WTC11 (cell line): Measurements from ENCODE around the gene KNL1.

Source experiments
- AFF4 ChIP-seq: sonication (generic); formaldehyde crosslinking; IDR thresholded peaks from 2 replicates; pipeline ENCODE4 v1.8.1; 2023; ENCODE audit warnings: mild to moderate bottlenecking, missing genetic modification reagents, borderline replicate concordance
- ATF2 ChIP-seq: sonication (generic); formaldehyde crosslinking; IDR thresholded peaks from 2 replicates; pipeline ENCODE4 v1.8.1; 2022; ENCODE audit warnings: low read depth, missing genetic modification reagents, borderline replicate concordance
- E2F5 ChIP-seq: sonication (generic); formaldehyde crosslinking; IDR thresholded peaks from 2 replicates; pipeline ENCODE4 v1.8.1; 2022; ENCODE audit warnings: mild to moderate bottlenecking, moderate library complexity, missing genetic modification reagents
- FOXJ3 ChIP-seq: sonication (generic); formaldehyde crosslinking; IDR thresholded peaks from 2 replicates; pipeline ENCODE4 v1.9.0; 2021; ENCODE audit warnings: missing genetic modification reagents, mild to moderate bottlenecking, borderline replicate concordance
- FOXP1 ChIP-seq: sonication (generic); formaldehyde crosslinking; IDR thresholded peaks from 2 replicates; pipeline ENCODE4 v1.8.0; 2022; ENCODE audit warnings: missing genetic modification reagents, mild to moderate bottlenecking, moderate library complexity, borderline replicate concordance
- NR2C2 ChIP-seq: sonication (generic); formaldehyde crosslinking; IDR thresholded peaks from 2 replicates; pipeline ENCODE4 v1.8.0; 2022; ENCODE audit warnings: mild to moderate bottlenecking, missing genetic modification reagents
- OVOL2 ChIP-seq: fragments of 250-450 bp; sonication (Bioruptor Pico); IDR thresholded peaks from 2 replicates; pipeline ENCODE4 v1.9.0; 2021; ENCODE audit warnings: mild to moderate bottlenecking, borderline replicate concordance
- SMAD3 ChIP-seq: sonication (generic); formaldehyde crosslinking; IDR thresholded peaks from 2 replicates; pipeline ENCODE4 v1.8.0; 2022; ENCODE audit warnings: missing genetic modification reagents, mild to moderate bottlenecking, borderline replicate concordance
- USF2 ChIP-seq: sonication (generic); formaldehyde crosslinking; IDR thresholded peaks from 2 replicates; pipeline ENCODE4 v1.8.1; 2023; ENCODE audit warnings: mild to moderate bottlenecking, missing genetic modification reagents, moderate library complexity
- TF ChIP-seq, protein P1 (sequence below): fragments of 200-600 bp; IDR thresholded peaks from 2 replicates; pipeline ENCODE4 v1.8.0; 2022; ENCODE audit warnings: antibody characterized with exemption
- TF ChIP-seq, protein P2 (sequence below): sonication (generic); formaldehyde crosslinking; IDR thresholded peaks from 2 replicates; pipeline ENCODE4 v1.8.0; 2022; ENCODE audit warnings: mild to moderate bottlenecking, missing genetic modification reagents
- TF ChIP-seq, protein P3 (sequence below): sonication (generic); formaldehyde crosslinking; IDR thresholded peaks from 2 replicates; pipeline ENCODE4 v1.8.0; 2022; ENCODE audit warnings: mild to moderate bottlenecking, missing genetic modification reagents

GRCh38 chr15:40562691-40563090 is 31.4 kb upstream of the KNL1 start:
- TF ChIP-seq, protein P1, sequence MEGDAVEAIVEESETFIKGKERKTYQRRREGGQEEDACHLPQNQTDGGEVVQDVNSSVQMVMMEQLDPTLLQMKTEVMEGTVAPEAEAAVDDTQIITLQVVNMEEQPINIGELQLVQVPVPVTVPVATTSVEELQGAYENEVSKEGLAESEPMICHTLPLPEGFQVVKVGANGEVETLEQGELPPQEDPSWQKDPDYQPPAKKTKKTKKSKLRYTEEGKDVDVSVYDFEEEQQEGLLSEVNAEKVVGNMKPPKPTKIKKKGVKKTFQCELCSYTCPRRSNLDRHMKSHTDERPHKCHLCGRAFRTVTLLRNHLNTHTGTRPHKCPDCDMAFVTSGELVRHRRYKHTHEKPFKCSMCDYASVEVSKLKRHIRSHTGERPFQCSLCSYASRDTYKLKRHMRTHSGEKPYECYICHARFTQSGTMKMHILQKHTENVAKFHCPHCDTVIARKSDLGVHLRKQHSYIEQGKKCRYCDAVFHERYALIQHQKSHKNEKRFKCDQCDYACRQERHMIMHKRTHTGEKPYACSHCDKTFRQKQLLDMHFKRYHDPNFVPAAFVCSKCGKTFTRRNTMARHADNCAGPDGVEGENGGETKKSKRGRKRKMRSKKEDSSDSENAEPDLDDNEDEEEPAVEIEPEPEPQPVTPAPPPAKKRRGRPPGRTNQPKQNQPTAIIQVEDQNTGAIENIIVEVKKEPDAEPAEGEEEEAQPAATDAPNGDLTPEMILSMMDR, result no peak
- TF ChIP-seq, protein P2, sequence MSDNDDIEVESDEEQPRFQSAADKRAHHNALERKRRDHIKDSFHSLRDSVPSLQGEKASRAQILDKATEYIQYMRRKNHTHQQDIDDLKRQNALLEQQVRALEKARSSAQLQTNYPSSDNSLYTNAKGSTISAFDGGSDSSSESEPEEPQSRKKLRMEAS (CRISPR knock-in tag), result no peak
- TF ChIP-seq OVOL2 (CRISPR knock-in tag) (no peak), ATF2 (no peak), FOXP1 (CRISPR knock-in tag) (no peak), FOXJ3 (CRISPR knock-in tag) (no peak), AFF4 (CRISPR knock-in tag) (no peak), NR2C2 (CRISPR knock-in tag) (no peak), E2F5 (no peak), USF2 (CRISPR knock-in tag) (no peak), SMAD3 (CRISPR knock-in tag) (no peak)
- TF ChIP-seq, protein P3, sequence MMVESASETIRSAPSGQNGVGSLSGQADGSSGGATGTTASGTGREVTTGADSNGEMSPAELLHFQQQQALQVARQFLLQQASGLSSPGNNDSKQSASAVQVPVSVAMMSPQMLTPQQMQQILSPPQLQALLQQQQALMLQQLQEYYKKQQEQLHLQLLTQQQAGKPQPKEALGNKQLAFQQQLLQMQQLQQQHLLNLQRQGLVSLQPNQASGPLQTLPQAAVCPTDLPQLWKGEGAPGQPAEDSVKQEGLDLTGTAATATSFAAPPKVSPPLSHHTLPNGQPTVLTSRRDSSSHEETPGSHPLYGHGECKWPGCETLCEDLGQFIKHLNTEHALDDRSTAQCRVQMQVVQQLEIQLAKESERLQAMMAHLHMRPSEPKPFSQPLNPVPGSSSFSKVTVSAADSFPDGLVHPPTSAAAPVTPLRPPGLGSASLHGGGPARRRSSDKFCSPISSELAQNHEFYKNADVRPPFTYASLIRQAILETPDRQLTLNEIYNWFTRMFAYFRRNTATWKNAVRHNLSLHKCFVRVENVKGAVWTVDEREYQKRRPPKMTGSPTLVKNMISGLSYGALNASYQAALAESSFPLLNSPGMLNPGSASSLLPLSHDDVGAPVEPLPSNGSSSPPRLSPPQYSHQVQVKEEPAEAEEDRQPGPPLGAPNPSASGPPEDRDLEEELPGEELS (CRISPR knock-in tag), result no peak
